Activated T-helper 1 cell treated with anti-CD3 and anti-CD28 coated beads, Interleukin-12 subunit alpha, Interleukin-12 subunit beta, Interleukin-2, Interleukin-4 antibody, amounts not matched to agents 30 ng/mL and 10 ng/mL and 1 ng/mL, durations not matched to agents 14 hours and 24 hours and 36 hours (primary cell): ENCODE data around the gene IGIP. TPM values are rescaled to one million over a fixed set of nuclear protein-coding genes. Genes with fewer than 3 reads are reported as not detected.
"Not testable (repeated sequence)": the region's sequence is repeated elsewhere in the genome, so short reads cannot be mapped to it uniquely, and the experiment has no call there.

Experiments
- DNase-seq: peaks from one replicate; pipeline ENCODE4 v3.0.0; 2021; ENCODE audit warnings: low spot score
- H3K27ac Mint-ChIP-seq: one replicate; pipeline ENCODE4 v1.8.0; 2021; ENCODE audit warnings: mild to moderate bottlenecking, mixed read lengths
- H3K27me3 Mint-ChIP-seq: one replicate; pipeline ENCODE4 v1.8.0; 2022; ENCODE audit warnings: mild to moderate bottlenecking, moderate library complexity, mixed read lengths; ENCODE audit not compliant: insufficient read depth
- H3K36me3 Mint-ChIP-seq: one replicate; pipeline ENCODE4 v1.8.0; 2021; ENCODE audit warnings: low read depth, mixed read lengths
- H3K4me1 Mint-ChIP-seq: one replicate; pipeline ENCODE4 v1.8.0; 2021; ENCODE audit warnings: low read depth, mixed read lengths
- H3K4me3 Mint-ChIP-seq: one replicate; pipeline ENCODE4 v1.8.0; 2021; ENCODE audit warnings: mild to moderate bottlenecking, moderate library complexity, mixed read lengths
- H3K9me3 Mint-ChIP-seq: one replicate; pipeline ENCODE4 v1.8.0; 2021; ENCODE audit warnings: mixed read lengths
- intact Hi-C: fragments of 100-400 bp; cut with micrococcal nuclease; formaldehyde crosslinking; loops from one replicate; pipeline ENCODE4 v1.15.1; 2024
- total RNA-seq: library from RNA; stranded (reverse); gene quantifications from 2 replicates; pipeline ENCODE4 v1.2.3, GENCODE V29; 2022

Gene IGIP
- total RNA-seq, 1 donor from 2014 or later, result 2.5 TPM

GRCh38 chr5:140150201-140150600 is 24.5 kb downstream of the IGIP start:
- DNase-seq, result no peak
- Mint-ChIP-seq H3K36me3 (no peaks in the 10 kb centered on the region), H3K4me1 (no peaks in the 10 kb centered on the region), H3K9me3 (no peaks in the 10 kb centered on the region), H3K27ac (no peak overlapping the region), H3K4me3 (no peak overlapping the region), H3K27me3 (peaks cover 29% of the 10 kb centered on the region)
- intact Hi-C loops, result loop anchor here (10.0 kb wide), 1 partner anchor 305 kb away; no protein-coding TSS in a partner anchor

DNA sequence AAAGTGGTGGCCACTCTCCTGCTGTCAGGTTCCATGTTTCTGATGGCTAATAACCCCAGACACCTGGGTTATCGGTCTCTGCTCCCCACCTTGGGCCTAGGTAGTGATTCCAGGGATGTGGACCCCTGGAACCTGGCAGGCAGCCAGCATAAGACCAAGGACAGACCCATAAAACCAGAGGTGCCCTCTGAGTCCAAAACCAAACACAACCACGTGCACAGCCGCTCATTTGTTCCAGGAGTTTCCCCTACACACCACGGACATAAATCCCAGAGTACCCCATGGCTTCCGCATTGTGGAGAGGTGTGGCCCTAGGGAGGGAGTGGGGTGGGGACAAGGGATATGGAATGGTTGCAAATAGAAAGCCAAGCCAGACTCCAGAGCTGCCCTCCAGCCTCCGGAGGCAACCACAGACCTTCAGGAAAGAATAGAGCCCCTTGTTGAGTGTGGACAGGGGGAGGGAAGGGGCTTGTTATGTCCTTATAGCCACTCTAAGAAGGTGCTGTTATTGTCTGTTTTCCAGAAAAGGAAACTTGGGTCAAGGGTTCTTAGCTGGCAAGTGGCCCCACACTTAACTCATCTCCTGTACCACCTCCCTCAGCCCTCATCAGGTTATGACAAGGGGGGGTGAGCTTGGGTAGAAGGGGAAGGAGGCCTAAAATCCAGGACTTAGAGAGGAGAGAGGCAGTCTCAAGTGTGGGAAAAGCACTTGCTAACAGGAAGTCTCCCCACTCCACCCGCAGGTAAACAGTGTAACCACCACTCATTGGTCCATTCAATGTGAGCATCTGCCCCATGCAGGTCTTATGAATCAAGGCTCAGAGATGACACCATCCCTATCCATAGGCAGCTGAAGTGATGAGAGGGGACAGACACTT is 25.6 kb downstream of the IGIP start:
- H3K9me3 Mint-ChIP-seq, result no peaks in the 10 kb centered on the region
- H3K4me3 Mint-ChIP-seq, result no peak overlapping the region
- H3K36me3 Mint-ChIP-seq, result no peaks in the 10 kb centered on the region
- no peak overlapping the region for H3K27ac Mint-ChIP-seq
- DNase-seq, result no peak
- peaks cover 23% of the 10 kb centered on the region for H3K27me3 Mint-ChIP-seq
- intact Hi-C loops, result loop anchor here (10.0 kb wide), 1 partner anchor 307 kb away; no protein-coding TSS in a partner anchor
- no peaks in the 10 kb centered on the region for H3K4me1 Mint-ChIP-seq

- Mint-ChIP-seq H3K9me3 (no peaks in the 10 kb centered on the region), H3K4me1 (no peaks in the 10 kb centered on the region), H3K4me3 (no peak overlapping the region), H3K27me3 (peaks cover 14% of the 10 kb centered on the region), H3K27ac (no peak overlapping the region), H3K36me3 (no peaks in the 10 kb centered on the region)
- intact Hi-C loops, result loop anchor here (10.0 kb wide), 1 partner anchor 308 kb away; no protein-coding TSS in a partner anchor
- DNase-seq, result no peak
These were observed 26.6 kb downstream of the IGIP start for GRCh38 chr5:140152022-140152999.

- intact Hi-C loops, result loop anchor here (10.0 kb wide), 1 partner anchor 308 kb away; no protein-coding TSS in a partner anchor
- Mint-ChIP-seq H3K27me3 (peaks cover 4% of the 10 kb centered on the region), H3K4me1 (no peaks in the 10 kb centered on the region), H3K27ac (no peak overlapping the region), H3K4me3 (no peak overlapping the region), H3K9me3 (no peaks in the 10 kb centered on the region), H3K36me3 (no peaks in the 10 kb centered on the region)
- no peak for DNase-seq
These were observed 27.5 kb downstream of the IGIP start for GRCh38 chr5:140153255-140153654.

GRCh38 chr5:140153905-140154304 is 28.2 kb downstream of the IGIP start:
- no peak for DNase-seq
- no peaks in the 10 kb centered on the region for H3K4me1 Mint-ChIP-seq
- intact Hi-C loops, result loop anchor here (10.0 kb wide), 1 partner anchor 309 kb away; no protein-coding TSS in a partner anchor
- H3K27me3 Mint-ChIP-seq, result peaks cover 2% of the 10 kb centered on the region
- no peak overlapping the region for H3K4me3 Mint-ChIP-seq
- H3K36me3 Mint-ChIP-seq, result no peaks in the 10 kb centered on the region
- H3K27ac Mint-ChIP-seq, result no peak overlapping the region
- no peaks in the 10 kb centered on the region for H3K9me3 Mint-ChIP-seq

GRCh38 chr5:140154710-140155381 is 29.1 kb downstream of the IGIP start:
- not testable (repeated sequence) for H3K36me3 Mint-ChIP-seq, H3K4me3 Mint-ChIP-seq, H3K4me1 Mint-ChIP-seq, DNase-seq, H3K27ac Mint-ChIP-seq, H3K9me3 Mint-ChIP-seq, H3K27me3 Mint-ChIP-seq
- intact Hi-C loops, result loop anchor here (10.0 kb wide), 1 partner anchor 310 kb away; no protein-coding TSS in a partner anchor

- Mint-ChIP-seq H3K9me3 (no peaks in the 10 kb centered on the region), H3K36me3 (no peaks in the 10 kb centered on the region), H3K27ac (no peak overlapping the region), H3K4me1 (no peaks in the 10 kb centered on the region), H3K4me3 (peak overlapping the region; percentile 41), H3K27me3 (peaks cover 4% of the 10 kb centered on the region)
- DNase-seq, result peak; percentile 76
- intact Hi-C loops, result loop anchor here (1.0 to 10.0 kb wide), 8 partner anchors 13 to 370 kb away; partner anchors contain the start of genes CYSTM1 and PURA
These were observed 31.5 kb downstream of the IGIP start for GRCh38 chr5:140157032-140157781.

DNA sequence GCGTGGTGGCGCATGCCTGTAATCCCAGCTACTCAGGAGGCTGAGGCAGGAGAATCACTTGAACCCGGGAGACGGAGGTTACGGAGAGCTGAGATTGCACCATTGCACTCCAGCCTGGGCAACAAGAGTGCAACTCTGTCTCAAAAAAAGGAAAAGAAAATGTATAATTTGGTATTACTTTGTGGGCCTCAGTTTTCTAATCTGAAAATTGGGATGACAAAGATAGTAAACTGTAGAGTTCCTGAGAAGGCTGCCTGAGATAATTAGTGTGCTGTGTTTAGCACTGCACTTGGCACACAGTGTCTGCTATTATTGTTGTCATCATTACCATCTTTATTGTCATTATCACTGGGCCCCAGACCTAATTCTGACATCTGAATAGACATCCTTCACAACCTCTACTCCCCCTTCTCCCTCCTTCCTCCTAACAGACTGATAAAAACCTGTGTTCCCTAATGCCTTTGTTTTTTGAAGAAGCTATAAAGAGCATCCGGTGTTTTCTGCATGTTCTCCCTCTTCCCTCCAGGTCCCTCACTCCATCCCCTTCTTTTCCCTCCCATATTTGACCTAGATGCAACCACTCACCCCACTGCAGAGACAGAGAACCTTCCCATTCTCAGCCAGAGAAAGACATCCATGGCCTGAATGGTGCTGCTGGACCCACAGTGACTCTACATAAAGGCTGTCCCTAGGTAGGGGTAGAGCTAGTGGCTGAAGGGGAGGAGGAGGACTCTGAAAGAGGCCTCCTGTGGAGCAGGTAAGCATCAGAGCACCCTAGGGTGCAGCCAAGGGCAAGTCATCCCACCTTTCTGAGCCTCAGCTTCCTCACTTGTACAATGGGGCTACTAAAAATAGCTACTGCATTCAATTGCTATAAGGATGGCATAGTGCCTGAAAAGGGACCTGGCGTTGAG is 33.5 kb downstream of the IGIP start:
- Mint-ChIP-seq H3K36me3 (no peaks in the 10 kb centered on the region), H3K27ac (no peak overlapping the region), H3K4me3 (no peak overlapping the region), H3K27me3 (peaks cover 4% of the 10 kb centered on the region), H3K9me3 (no peaks in the 10 kb centered on the region), H3K4me1 (no peaks in the 10 kb centered on the region)
- DNase-seq, result no peak
- intact Hi-C loops, result loop anchor here (10.0 kb wide), 1 partner anchor 314 kb away; no protein-coding TSS in a partner anchor

DNA sequence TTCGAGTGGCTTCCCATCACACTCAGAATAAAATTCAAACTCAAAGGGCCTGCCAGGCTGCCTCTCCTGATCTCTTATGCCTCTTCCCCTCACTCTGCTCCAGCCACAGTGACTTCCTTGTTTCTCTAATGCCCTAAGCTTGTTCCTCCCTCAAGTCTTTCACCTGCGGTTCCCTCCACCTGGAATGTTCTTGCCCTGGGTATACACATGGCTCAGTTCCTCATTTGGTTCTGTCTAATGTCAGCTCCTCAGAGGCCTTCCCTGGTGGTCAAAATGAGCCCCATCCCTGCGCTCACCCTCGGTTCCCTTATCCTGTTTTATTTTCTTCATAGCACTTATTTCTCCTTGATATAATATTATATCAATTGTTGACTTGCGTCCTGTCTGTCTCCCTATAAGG is 36.5 kb downstream of the IGIP start:
- Mint-ChIP-seq H3K27ac (no peak overlapping the region), H3K4me3 (no peak overlapping the region), H3K9me3 (no peaks in the 10 kb centered on the region), H3K36me3 (no peaks in the 10 kb centered on the region), H3K27me3 (peaks cover 11% of the 10 kb centered on the region), H3K4me1 (no peaks in the 10 kb centered on the region)
- no peak for DNase-seq
- intact Hi-C loops, result no loop called here

GRCh38 chr5:140162781-140163180 is 37.0 kb downstream of the IGIP start:
- no peak for DNase-seq
- intact Hi-C loops, result no loop called here
- peaks cover 11% of the 10 kb centered on the region for H3K27me3 Mint-ChIP-seq
- no peak overlapping the region for H3K4me3 Mint-ChIP-seq
- H3K9me3 Mint-ChIP-seq, result no peaks in the 10 kb centered on the region
- no peaks in the 10 kb centered on the region for H3K36me3 Mint-ChIP-seq
- H3K27ac Mint-ChIP-seq, result no peak overlapping the region
- H3K4me1 Mint-ChIP-seq, result no peaks in the 10 kb centered on the region
